Endodermal cell (in vitro differentiated cells): ENCODE data around the gene MIEN1. TPM values are rescaled to one million over a fixed set of nuclear protein-coding genes. Genes with fewer than 3 reads are reported as not detected.
A peak's percentile ranks its signal among the peaks of the same experiment; 100 is the strongest.

Experiments used
- DNase-seq: peaks from one replicate; pipeline ENCODE4 v3.0.0-alpha.2; 2017
- H3K27ac ChIP-seq: 2 replicates; pipeline ENCODE4 v1.5.1; 2013; ENCODE audit warnings: mild to moderate bottlenecking, low read depth, low read length, moderate library complexity
- H3K27me3 ChIP-seq: 2 replicates; pipeline ENCODE4 v1.6.1; 2013; ENCODE audit warnings: mild to moderate bottlenecking, low read length, moderate library complexity; ENCODE audit not compliant: insufficient read depth, control insufficient read depth, poor library complexity, severe bottlenecking
- H3K36me3 ChIP-seq: 2 replicates; pipeline ENCODE4 v1.7.0; 2013; ENCODE audit warnings: mild to moderate bottlenecking, low read length, moderate library complexity; ENCODE audit not compliant: control insufficient read depth, insufficient read depth
- H3K4me1 ChIP-seq: one replicate; pipeline ENCODE4 v1.7.0; 2013; ENCODE audit warnings: low read length; ENCODE audit not compliant: control insufficient read depth, insufficient read depth
- H3K4me3 ChIP-seq: 2 replicates; pipeline ENCODE4 v1.5.1; 2013; ENCODE audit warnings: mild to moderate bottlenecking, low read length, moderate library complexity
- H3K9ac ChIP-seq: 2 replicates; pipeline ENCODE4 v1.6.1; 2013; ENCODE audit warnings: mild to moderate bottlenecking, low read length, moderate library complexity; ENCODE audit not compliant: poor library complexity, severe bottlenecking; ENCODE audit errors: extremely low read depth
- H3K9me3 ChIP-seq: 2 replicates; pipeline ENCODE4 v1.6.1; 2013; ENCODE audit warnings: mild to moderate bottlenecking, low read length, moderate library complexity; ENCODE audit not compliant: control insufficient read depth
- H3K27ac Mint-ChIP-seq: 2 replicates; pipeline ENCODE4 v1.8.0; 2020; ENCODE audit warnings: mixed read lengths
- H3K27me3 Mint-ChIP-seq: 2 replicates; pipeline ENCODE4 v1.8.0; 2021; ENCODE audit warnings: mild to moderate bottlenecking, mixed read lengths; ENCODE audit not compliant: insufficient read depth
- H3K36me3 Mint-ChIP-seq: 2 replicates; pipeline ENCODE4 v1.8.0; 2020; ENCODE audit warnings: low read depth, mixed read lengths
- H3K4me1 Mint-ChIP-seq: 2 replicates; pipeline ENCODE4 v1.8.0; 2020; ENCODE audit warnings: mixed read lengths
- H3K4me3 Mint-ChIP-seq: 2 replicates; pipeline ENCODE4 v1.8.0; 2020; ENCODE audit warnings: mild to moderate bottlenecking, moderate library complexity, mixed read lengths
- H3K9me3 Mint-ChIP-seq: 2 replicates; pipeline ENCODE4 v1.8.0; 2020; ENCODE audit warnings: mild to moderate bottlenecking, mixed read lengths
- WGBS, 2 experiments: methylation state at CpG; one replicate each; pipeline versions ENCODE4 v1.1.5 to v1.1.7; 2013; ENCODE audit warnings: missing lambda C conversion rate in 2 of 2, mixed read lengths in 1 of 2; ENCODE audit not compliant: insufficient coverage in 1 of 2, insufficient read length in 1 of 2; 5-methylcytosine and 5-hydroxymethylcytosine counted together
- total RNA-seq, 2 donors: library from RNA; stranded (reverse); fragmentation: NEBNext Ultra II Directional in 1 of 2; extraction: Animal tissue kit (Norgen Biotek cat#: 25700) in 1 of 2; gene quantifications; 2 replicates in 1 of 2; 3 replicates in 1 of 2; pipeline ENCODE4 v1.2.1, GENCODE V29; 2021
- TF ChIP-seq, protein P1 (sequence below): fragments of 200-600 bp; sonication (generic); conservative IDR thresholded peaks from 2 replicates; pipeline ENCODE4 v1.5.0; 2021; ENCODE audit warnings: antibody characterized with exemption, mild to moderate bottlenecking

Gene MIEN1
- total RNA-seq, 2 donors from 2014 or later: 42.6 to 57.0 TPM

DNA sequence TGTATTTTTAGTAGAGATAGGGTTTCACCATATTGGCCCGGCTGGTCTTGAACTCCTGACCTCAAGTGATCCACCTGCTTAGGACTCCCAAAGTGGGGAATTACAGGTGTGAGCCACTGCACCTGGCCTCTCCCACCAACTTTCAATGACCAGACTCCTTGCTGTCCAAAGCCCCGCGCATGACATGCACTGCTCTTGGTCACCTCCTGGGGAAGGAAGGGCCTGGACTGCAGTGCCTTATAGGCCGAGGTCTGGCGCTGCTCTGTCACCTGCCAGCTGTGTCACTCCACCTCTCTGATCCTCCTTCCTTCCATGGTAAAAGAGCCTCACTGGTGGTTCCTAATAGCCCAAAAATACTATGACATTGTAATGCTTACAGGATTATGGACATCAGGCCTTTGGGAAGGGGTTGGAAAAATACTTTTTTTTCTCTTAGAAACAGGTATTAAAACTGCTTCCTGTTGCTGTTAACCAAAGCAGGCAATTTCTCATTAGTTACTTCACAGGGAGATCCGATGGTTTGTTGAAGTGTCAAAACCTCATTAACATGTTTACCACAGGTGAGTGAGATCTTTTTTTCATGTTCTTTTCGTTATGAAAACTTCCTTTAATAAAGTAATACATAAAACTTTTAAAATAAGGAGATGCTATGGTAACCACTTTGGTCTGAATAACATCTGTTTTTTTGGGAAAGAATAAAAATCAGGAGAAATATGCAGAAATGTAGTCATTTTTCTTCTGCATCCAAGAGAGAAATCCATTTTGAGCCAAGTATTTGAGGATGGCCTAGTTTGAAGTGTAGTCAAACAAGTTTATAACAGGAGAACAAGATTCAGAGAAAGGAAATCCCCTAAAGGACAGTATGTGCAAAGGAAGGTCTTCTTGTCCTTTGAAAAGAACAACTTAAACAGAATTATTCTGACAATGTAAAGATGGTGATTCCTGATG is 42.9 kb upstream of the MIEN1 start:
- H3K27me3 Mint-ChIP-seq: no peaks in the 10 kb centered on the region
- Histone ChIP-seq H3K9ac (no peak overlapping the region), H3K27ac (no peak overlapping the region), H3K4me3 (no peak overlapping the region), H3K27me3 (no peaks in the 10 kb centered on the region), H3K9me3 (no peaks in the 10 kb centered on the region), H3K36me3 (no peaks in the 10 kb centered on the region), H3K4me1 (no peaks in the 10 kb centered on the region)
- H3K27ac Mint-ChIP-seq: no peak overlapping the region
- no peaks in the 10 kb centered on the region for H3K9me3 Mint-ChIP-seq
- TF ChIP-seq, protein P1, sequence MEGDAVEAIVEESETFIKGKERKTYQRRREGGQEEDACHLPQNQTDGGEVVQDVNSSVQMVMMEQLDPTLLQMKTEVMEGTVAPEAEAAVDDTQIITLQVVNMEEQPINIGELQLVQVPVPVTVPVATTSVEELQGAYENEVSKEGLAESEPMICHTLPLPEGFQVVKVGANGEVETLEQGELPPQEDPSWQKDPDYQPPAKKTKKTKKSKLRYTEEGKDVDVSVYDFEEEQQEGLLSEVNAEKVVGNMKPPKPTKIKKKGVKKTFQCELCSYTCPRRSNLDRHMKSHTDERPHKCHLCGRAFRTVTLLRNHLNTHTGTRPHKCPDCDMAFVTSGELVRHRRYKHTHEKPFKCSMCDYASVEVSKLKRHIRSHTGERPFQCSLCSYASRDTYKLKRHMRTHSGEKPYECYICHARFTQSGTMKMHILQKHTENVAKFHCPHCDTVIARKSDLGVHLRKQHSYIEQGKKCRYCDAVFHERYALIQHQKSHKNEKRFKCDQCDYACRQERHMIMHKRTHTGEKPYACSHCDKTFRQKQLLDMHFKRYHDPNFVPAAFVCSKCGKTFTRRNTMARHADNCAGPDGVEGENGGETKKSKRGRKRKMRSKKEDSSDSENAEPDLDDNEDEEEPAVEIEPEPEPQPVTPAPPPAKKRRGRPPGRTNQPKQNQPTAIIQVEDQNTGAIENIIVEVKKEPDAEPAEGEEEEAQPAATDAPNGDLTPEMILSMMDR: no peak
- H3K4me3 Mint-ChIP-seq: no peak overlapping the region
- 92 to 96% methylated on average over 4 to 6 of the region's 7 CpGs for WGBS, 2 experiments
- DNase-seq: peak; percentile 54
- H3K36me3 Mint-ChIP-seq: no peaks in the 10 kb centered on the region
- H3K4me1 Mint-ChIP-seq: peaks cover 13% of the 10 kb centered on the region

DNA sequence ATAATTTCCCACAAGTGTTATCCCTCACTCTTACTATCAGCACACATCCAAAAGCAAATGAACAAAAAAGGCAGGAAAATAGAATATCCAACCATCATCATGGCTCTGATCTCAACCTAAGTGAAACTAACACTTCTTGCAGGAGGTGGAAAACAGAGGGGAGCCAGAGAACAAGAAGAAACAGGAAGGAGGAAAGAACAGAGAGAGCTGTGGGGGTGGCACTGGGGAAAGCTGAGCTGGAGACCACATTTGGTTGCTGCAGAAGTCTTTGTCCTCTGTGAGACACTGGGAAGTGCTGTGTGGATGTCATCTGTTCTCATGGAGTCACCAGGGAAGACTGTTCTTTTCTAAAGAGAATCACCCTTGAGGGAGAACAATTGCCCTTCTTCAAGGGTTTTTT is 42.1 kb upstream of the MIEN1 start:
- H3K4me1 Mint-ChIP-seq: peaks cover 13% of the 10 kb centered on the region
- H3K9me3 ChIP-seq: no peaks in the 10 kb centered on the region
- TF ChIP-seq, protein P1: no peak
- DNase-seq: peak; percentile 28
- H3K9me3 Mint-ChIP-seq: no peaks in the 10 kb centered on the region
- no peaks in the 10 kb centered on the region for H3K27me3 ChIP-seq
- no peak overlapping the region for H3K4me3 Mint-ChIP-seq
- no peaks in the 10 kb centered on the region for H3K4me1 ChIP-seq
- no peak overlapping the region for H3K27ac Mint-ChIP-seq
- no peaks in the 10 kb centered on the region for H3K36me3 Mint-ChIP-seq
- no peaks in the 10 kb centered on the region for H3K27me3 Mint-ChIP-seq
- H3K4me3 ChIP-seq: no peak overlapping the region
- H3K27ac ChIP-seq: no peak overlapping the region
- H3K36me3 ChIP-seq: no peaks in the 10 kb centered on the region
- no peak overlapping the region for H3K9ac ChIP-seq

DNA sequence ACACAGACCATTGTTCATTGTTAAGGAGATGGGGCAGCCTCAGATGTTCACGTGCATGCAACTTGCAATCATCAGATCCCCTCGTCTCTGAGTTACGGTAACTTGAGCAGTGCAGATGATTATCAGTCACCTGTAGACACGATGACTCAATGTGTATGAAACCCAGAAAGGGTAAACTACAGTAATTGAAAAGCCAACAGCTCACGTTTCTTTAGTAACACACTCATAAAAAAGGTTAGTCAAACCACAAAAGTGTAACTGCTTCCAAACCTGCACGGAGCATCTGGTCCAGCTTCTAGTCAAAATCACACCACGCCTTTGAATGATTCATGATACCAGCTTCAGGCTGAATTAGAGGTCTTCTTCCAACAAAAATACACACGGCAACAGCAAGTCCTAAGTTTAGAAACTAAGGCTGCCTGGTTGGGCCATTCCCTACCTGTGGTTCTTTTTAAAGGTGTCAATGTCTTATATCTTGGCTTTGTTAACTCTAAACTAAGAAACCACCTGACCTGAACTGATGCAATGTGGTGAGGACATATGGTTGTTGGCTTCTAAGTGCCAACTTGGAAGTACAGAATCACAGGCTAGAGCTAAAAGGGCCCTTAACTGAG is 39.7 kb upstream of the MIEN1 start:
- no peak overlapping the region for H3K4me3 Mint-ChIP-seq
- WGBS, 2 experiments: 88 to 92% methylated on average over 8 of the region's 8 CpGs
- Histone ChIP-seq H3K4me3 (no peak overlapping the region), H3K27me3 (no peaks in the 10 kb centered on the region), H3K9me3 (no peaks in the 10 kb centered on the region), H3K4me1 (no peaks in the 10 kb centered on the region), H3K36me3 (no peaks in the 10 kb centered on the region), H3K9ac (no peak overlapping the region), H3K27ac (no peak overlapping the region)
- peak; percentile 22 for DNase-seq
- TF ChIP-seq, protein P1: no peak
- H3K36me3 Mint-ChIP-seq: no peaks in the 10 kb centered on the region
- H3K27ac Mint-ChIP-seq: no peak overlapping the region
- peaks cover 13% of the 10 kb centered on the region for H3K4me1 Mint-ChIP-seq
- H3K9me3 Mint-ChIP-seq: no peaks in the 10 kb centered on the region
- peaks cover 13% of the 10 kb centered on the region for H3K27me3 Mint-ChIP-seq
